HCT116 (cell line): ENCODE results near the gene AQP6. TPM values are rescaled to one million over a fixed set of nuclear protein-coding genes. Genes with fewer than 3 reads are reported as not detected.

ENCODE experiments used
- ATAC-seq: fragments of 200-7000 bp; cut with Tn5 transposase; 2 replicates; pipeline ENCODE4 v1.9.1; 2020; ENCODE audit warnings: mild to moderate bottlenecking, moderate library complexity
- BruUV-seq: library from RNA; stranded (reverse); fragments of 400-500 nt; replicated peaks from 2 replicates; lab custom pipeline; 2021; lab: Mats Ljungman, UMichigan
- CTCF ChIA-PET: fragments of 300-600 bp; sonication (Branson Sonifier 250); formaldehyde crosslinking; loops from one replicate; lab custom pipeline; 2021; ENCODE audit warnings: antibody characterized with exemption; lab: Charles Lee
- POLR2A ChIA-PET: fragments of 300-600, 350-600 bp; sonication (Branson Sonifier 250); formaldehyde crosslinking; loops from one replicate; lab custom pipeline; 2021; ENCODE audit warnings: antibody characterized with exemption; lab: Charles Lee
- RAD21 ChIA-PET, 2 experiments: fragments of 300-600 bp; sonication (Branson Sonifier 250); formaldehyde crosslinking; loops; one replicate each; lab custom pipeline; 2023; ENCODE audit warnings: low total read pairs in 2 of 2; ENCODE audit not compliant: uncharacterized antibody in 2 of 2, unreplicated experiment in 2 of 2, low non-redundant PET in 1 of 2; lab: Charles Lee
- DNase-seq: peaks from one replicate; pipeline ENCODE4 v3.0.0-alpha.2; 2010; ENCODE audit warnings: low read depth, low spot score
- H2AFZ ChIP-seq: fragments of 200-600 bp; shearing (Covaris generic), sonication (generic); 2 replicates; pipeline ENCODE4 v1.6.1; 2017; ENCODE audit warnings: low read depth, mixed run types, mixed read lengths, antibody characterized with exemption, low read length; ENCODE audit not compliant: poor library complexity, severe bottlenecking
- H3K27ac ChIP-seq: 2 replicates; pipeline ENCODE4 v1.5.1; 2012; ENCODE audit warnings: low read depth, low read length
- H3K27me3 ChIP-seq: fragments of 200-600 bp; sonication (generic); 2 replicates; pipeline ENCODE4 v1.6.1; 2016; ENCODE audit warnings: mixed run types, low read length, mixed read lengths; ENCODE audit not compliant: insufficient read depth
- H3K36me3 ChIP-seq, 2 experiments: fragments of 200-500 bp in 1 of 2; fragments of 200-600 bp in 1 of 2; sonication (Bioruptor generic) in 1 of 2; sonication (generic) in 1 of 2; 2 replicates each; pipeline versions ENCODE4 v1.5.1 to v1.6.1; 2014 to 2016; ENCODE audit warnings: low read length in 2 of 2, inconsistent platforms in 1 of 2, mixed read lengths in 1 of 2, mixed run types in 1 of 2; ENCODE audit not compliant: insufficient read depth in 2 of 2, control insufficient read depth in 1 of 2
- H3K4me1 ChIP-seq, 2 experiments: fragments of 200-600 bp in 1 of 2; sonication (generic) in 1 of 2; 2 replicates each; pipeline versions ENCODE4 v1.5.1 to v1.6.1; 2012 to 2017; ENCODE audit warnings: low read length in 2 of 2, inconsistent platforms in 1 of 2, mild to moderate bottlenecking in 1 of 2, mixed read lengths in 1 of 2, mixed run types in 1 of 2, moderate library complexity in 1 of 2; ENCODE audit not compliant: insufficient read depth in 2 of 2, control insufficient read depth in 1 of 2
- H3K4me2 ChIP-seq: fragments of 200-600 bp; sonication (generic); 2 replicates; pipeline ENCODE4 v1.6.1; 2017; ENCODE audit warnings: mixed run types, low read length, mixed read lengths
- H3K4me3 ChIP-seq, 2 experiments: fragments of 200-600 bp in 1 of 2; sonication (generic) in 1 of 2; replicated peaks in 1 of 2; 2 replicates each; pipeline ENCODE4 v1.5.1; 2011 to 2016; ENCODE audit warnings: low read length in 2 of 2, control low read depth in 1 of 2, low read depth in 1 of 2, mild to moderate bottlenecking in 1 of 2, mixed read lengths in 1 of 2, mixed run types in 1 of 2
- H3K79me2 ChIP-seq: fragments of 200-600 bp; sonication (generic); 2 replicates; pipeline ENCODE4 v1.6.1; 2017; ENCODE audit warnings: mild to moderate bottlenecking, mixed run types, low read length, moderate library complexity, mixed read lengths; ENCODE audit not compliant: insufficient read depth
- H3K9ac ChIP-seq: fragments of 200-600 bp; sonication (generic); 2 replicates; pipeline ENCODE4 v1.6.1; 2016; ENCODE audit warnings: low read length, mixed read lengths
- H3K9me2 ChIP-seq: fragments of 200-600 bp; sonication (generic), shearing (Covaris generic); 2 replicates; pipeline ENCODE4 v1.6.1; 2017; ENCODE audit warnings: mixed run types, mild to moderate bottlenecking, moderate library complexity; ENCODE audit not compliant: insufficient read depth
- H3K9me3 ChIP-seq, 2 experiments: fragments of 200-500 bp in 1 of 2; fragments of 200-600 bp in 1 of 2; sonication (Bioruptor generic) in 1 of 2; sonication (generic) in 1 of 2; 2 replicates each; pipeline ENCODE4 v1.6.1; 2014 to 2017; ENCODE audit warnings: low read length in 2 of 2, mixed read lengths in 2 of 2, inconsistent platforms in 1 of 2, low read depth in 1 of 2, mild to moderate bottlenecking in 1 of 2, mixed run types in 1 of 2, moderate library complexity in 1 of 2; ENCODE audit not compliant: control insufficient read depth in 1 of 2, insufficient read depth in 1 of 2
- H4K20me1 ChIP-seq: fragments of 200-600 bp; sonication (generic), shearing (Covaris generic); 2 replicates; pipeline ENCODE4 v1.6.1; 2017; ENCODE audit warnings: mixed run types, mild to moderate bottlenecking, moderate library complexity; ENCODE audit not compliant: insufficient read depth
- ELF1 ChIP-seq: IDR thresholded peaks from 2 replicates; pipeline ENCODE4 v1.6.1; 2012; ENCODE audit warnings: low read depth, borderline replicate concordance
- FOSL1 ChIP-seq: IDR thresholded peaks from 2 replicates; pipeline ENCODE4 v1.6.1; 2012; ENCODE audit warnings: low read depth
- JUND ChIP-seq: IDR thresholded peaks from 2 replicates; pipeline ENCODE4 v1.6.1; 2012
- POLR2AphosphoS5 ChIP-seq: IDR thresholded peaks from 2 replicates; pipeline ENCODE4 v1.6.1; 2011; ENCODE audit warnings: mild to moderate bottlenecking, low read depth, low read length, moderate library complexity
- RAD21 ChIP-seq: IDR thresholded peaks from 2 replicates; pipeline ENCODE4 v1.6.1; 2012; ENCODE audit warnings: low read depth, mild to moderate bottlenecking
- SIN3A ChIP-seq: IDR thresholded peaks from 2 replicates; pipeline ENCODE4 v1.6.1; 2012; ENCODE audit warnings: low read depth
- SRF ChIP-seq: IDR thresholded peaks from 2 replicates; pipeline ENCODE4 v1.6.1; 2012; ENCODE audit warnings: low read depth
- TCF7L2 ChIP-seq: IDR thresholded peaks from 2 replicates; pipeline ENCODE4 v1.7.0; 2011; ENCODE audit warnings: borderline replicate concordance, inconsistent platforms; ENCODE audit not compliant: insufficient read depth, insufficient read length; ENCODE audit errors: extremely low read depth
- YY1 ChIP-seq: IDR thresholded peaks from 2 replicates; pipeline ENCODE4 v1.6.1; 2011; ENCODE audit warnings: low read length, low read depth, moderate library complexity, mild to moderate bottlenecking; ENCODE audit not compliant: insufficient replicate concordance; ENCODE audit errors: extremely low read depth
- intact Hi-C: fragments of 100-400 bp; cut with micrococcal nuclease; formaldehyde crosslinking; loops from 2 replicates; pipeline ENCODE4 v1.10.0; 2022
- total RNA-seq: library from RNA; stranded (reverse); gene quantifications from one replicate; pipeline ENCODE4 v1.2.1, GENCODE V29; 2021; ENCODE audit not compliant: unreplicated experiment
- TF ChIP-seq, protein P1 (sequence below): IDR thresholded peaks from 2 replicates; pipeline ENCODE4 v1.6.1; 2011; ENCODE audit warnings: mild to moderate bottlenecking, low read length, moderate library complexity; ENCODE audit not compliant: insufficient replicate concordance; ENCODE audit errors: extremely low read depth
- TF ChIP-seq, protein P2 (sequence below): IDR thresholded peaks from 2 replicates; pipeline ENCODE4 v1.6.1; 2012

AQP6 gene
- total RNA-seq, 1 experiment from 2014 or later = not detected

DNA sequence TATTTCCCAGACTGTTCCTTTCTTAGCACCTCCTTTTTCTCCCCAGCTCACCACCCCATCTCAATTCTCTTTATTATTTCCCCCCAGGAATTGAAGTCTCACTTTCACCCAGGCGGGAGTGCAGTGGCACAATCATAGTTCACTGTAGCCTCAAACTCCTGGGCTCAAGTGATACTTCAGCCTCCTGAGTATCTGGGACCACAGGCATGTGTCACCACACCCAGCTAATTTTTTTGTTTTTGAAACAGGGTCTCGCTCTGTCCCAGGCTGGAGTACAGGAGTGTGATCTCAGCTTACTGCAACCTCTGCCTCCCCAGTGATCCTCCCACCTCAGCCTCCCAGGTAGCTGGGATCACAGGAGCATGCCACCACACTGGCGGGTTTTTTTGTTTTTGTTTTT, 41.6 kb downstream of the AQP6 start:
- H2AFZ ChIP-seq = no peak overlapping the region
- H3K4me2 ChIP-seq = no peak overlapping the region
- ATAC-seq = no peak
- no peak overlapping the region for H3K27ac ChIP-seq
- POLR2A ChIA-PET = no interaction called here
- DNase-seq = no peak
- H3K36me3 ChIP-seq = peaks cover 21 to 31% of the 10 kb centered on the region in 2 experiments; a peak in 3 of 4 replicates
- H3K4me3 ChIP-seq = no peak overlapping the region
- H3K9me2 ChIP-seq = no peaks in the 10 kb centered on the region
- intact Hi-C loops = no loop called here
- TF ChIP-seq RAD21 (no peak), POLR2AphosphoS5 (no peak), JUND (no peak), ELF1 (no peak), SRF (no peak), YY1 (no peak), SIN3A (no peak), TCF7L2 (no peak), FOSL1 (no peak)
- TF ChIP-seq, protein P1, sequence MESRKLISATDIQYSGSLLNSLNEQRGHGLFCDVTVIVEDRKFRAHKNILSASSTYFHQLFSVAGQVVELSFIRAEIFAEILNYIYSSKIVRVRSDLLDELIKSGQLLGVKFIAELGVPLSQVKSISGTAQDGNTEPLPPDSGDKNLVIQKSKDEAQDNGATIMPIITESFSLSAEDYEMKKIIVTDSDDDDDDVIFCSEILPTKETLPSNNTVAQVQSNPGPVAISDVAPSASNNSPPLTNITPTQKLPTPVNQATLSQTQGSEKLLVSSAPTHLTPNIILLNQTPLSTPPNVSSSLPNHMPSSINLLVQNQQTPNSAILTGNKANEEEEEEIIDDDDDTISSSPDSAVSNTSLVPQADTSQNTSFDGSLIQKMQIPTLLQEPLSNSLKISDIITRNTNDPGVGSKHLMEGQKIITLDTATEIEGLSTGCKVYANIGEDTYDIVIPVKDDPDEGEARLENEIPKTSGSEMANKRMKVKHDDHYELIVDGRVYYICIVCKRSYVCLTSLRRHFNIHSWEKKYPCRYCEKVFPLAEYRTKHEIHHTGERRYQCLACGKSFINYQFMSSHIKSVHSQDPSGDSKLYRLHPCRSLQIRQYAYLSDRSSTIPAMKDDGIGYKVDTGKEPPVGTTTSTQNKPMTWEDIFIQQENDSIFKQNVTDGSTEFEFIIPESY = no peak
- TF ChIP-seq, protein P2, sequence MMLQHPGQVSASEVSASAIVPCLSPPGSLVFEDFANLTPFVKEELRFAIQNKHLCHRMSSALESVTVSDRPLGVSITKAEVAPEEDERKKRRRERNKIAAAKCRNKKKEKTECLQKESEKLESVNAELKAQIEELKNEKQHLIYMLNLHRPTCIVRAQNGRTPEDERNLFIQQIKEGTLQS = no peak
- CTCF ChIA-PET = interaction anchor here (0.8 kb wide), 1 partner anchor 25 kb away, joined by 3 read pairs; no protein-coding TSS in a partner anchor
- H3K9me3 ChIP-seq = no peaks in the 10 kb centered on the region
- H3K9ac ChIP-seq = no peak overlapping the region
- H4K20me1 ChIP-seq = no peaks in the 10 kb centered on the region; the same call in 1 of the 2 replicates
- RAD21 ChIA-PET = no interaction called here
- no peaks in the 10 kb centered on the region for H3K27me3 ChIP-seq
- no peaks in the 10 kb centered on the region for H3K4me1 ChIP-seq
- no TSS peak for BruUV-seq
- peaks cover 91% of the 10 kb centered on the region for H3K79me2 ChIP-seq
